ENCODE results near the gene SPRR2G. TPM values are rescaled to one million over a fixed set of nuclear protein-coding genes. Genes with fewer than 3 reads are reported as not detected.

SPRR2G gene
- total and polyA plus RNA-seq, 2 experiments from 2014 or later, result not detected

DNA sequence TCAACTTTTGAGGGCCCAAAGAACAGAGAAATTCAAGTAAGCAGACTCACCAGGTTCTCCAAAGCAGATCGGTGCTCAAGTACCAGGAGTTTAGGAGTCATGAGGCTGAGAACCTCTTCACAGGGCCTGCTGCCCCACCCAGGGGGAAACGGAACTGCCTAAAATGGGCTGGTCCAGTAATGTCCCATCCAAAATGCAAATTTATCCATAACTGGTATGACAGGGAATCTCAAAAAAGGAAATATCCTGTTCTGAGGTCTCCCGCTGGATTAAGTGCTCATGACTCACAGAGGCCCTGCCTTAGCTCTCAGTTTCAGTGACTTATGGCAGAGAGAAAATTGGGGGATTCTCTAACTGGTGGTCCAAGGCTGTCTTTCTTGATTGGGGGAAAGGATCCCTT lies 9.3 kb downstream of the SPRR2G start:
- Histone ChIP-seq H3K4me3 (no peak overlapping the region), H3K4me2 (no peak overlapping the region), H3K9me2 (ENCODE audit: insufficient read depth) (peaks cover 7% of the 10 kb centered on the region; the same call in 1 of the 2 replicates), H2AFZ (no peak overlapping the region), H3K36me3 (ENCODE audit: insufficient read depth) (no peaks in the 10 kb centered on the region), H3K4me1 (ENCODE audit: insufficient read depth) (no peaks in the 10 kb centered on the region; the same call in 1 of the 2 replicates), H3F3A (replicated peaks; ENCODE audit: low read depth) (no peaks in the 10 kb centered on the region), H3K79me2 (replicated peaks; ENCODE audit: insufficient read depth) (no peaks in the 10 kb centered on the region), H3K27ac (ENCODE audit: low read depth) (no peak overlapping the region), H3K27me3 (ENCODE audit: insufficient read depth) (no peaks in the 10 kb centered on the region), H4K20me1 (replicated peaks; ENCODE audit: insufficient read depth) (no peaks in the 10 kb centered on the region)
- Mint-ChIP-seq H3K4me3 (no peak overlapping the region), H3K36me3 (ENCODE audit: low read depth) (no peaks in the 10 kb centered on the region; the same call in 1 of the 3 replicates), H3K27ac (no peak overlapping the region), H3K9me3 (no peaks in the 10 kb centered on the region), H3K4me1 (peaks cover 17% of the 10 kb centered on the region), H3K27me3 (ENCODE audit: insufficient read depth, low read depth, poor library complexity) (peaks cover 9% of the 10 kb centered on the region)
- DNase-seq (ENCODE audit: low spot score), result no peak
- TF ChIP-seq STAT1 (IDR thresholded peaks at IDR 0.05; ENCODE audit: unreplicated experiment), result no peak
- no peak for TF ChIP-seq JUNB (IDR thresholded peaks at IDR 0.05; ENCODE audit: unreplicated experiment)
- TF ChIP-seq CREB1 (CRISPR knock-in tag; IDR thresholded peaks at IDR 0.05; ENCODE audit: low read depth), result no peak
- TF ChIP-seq, protein P1, sequence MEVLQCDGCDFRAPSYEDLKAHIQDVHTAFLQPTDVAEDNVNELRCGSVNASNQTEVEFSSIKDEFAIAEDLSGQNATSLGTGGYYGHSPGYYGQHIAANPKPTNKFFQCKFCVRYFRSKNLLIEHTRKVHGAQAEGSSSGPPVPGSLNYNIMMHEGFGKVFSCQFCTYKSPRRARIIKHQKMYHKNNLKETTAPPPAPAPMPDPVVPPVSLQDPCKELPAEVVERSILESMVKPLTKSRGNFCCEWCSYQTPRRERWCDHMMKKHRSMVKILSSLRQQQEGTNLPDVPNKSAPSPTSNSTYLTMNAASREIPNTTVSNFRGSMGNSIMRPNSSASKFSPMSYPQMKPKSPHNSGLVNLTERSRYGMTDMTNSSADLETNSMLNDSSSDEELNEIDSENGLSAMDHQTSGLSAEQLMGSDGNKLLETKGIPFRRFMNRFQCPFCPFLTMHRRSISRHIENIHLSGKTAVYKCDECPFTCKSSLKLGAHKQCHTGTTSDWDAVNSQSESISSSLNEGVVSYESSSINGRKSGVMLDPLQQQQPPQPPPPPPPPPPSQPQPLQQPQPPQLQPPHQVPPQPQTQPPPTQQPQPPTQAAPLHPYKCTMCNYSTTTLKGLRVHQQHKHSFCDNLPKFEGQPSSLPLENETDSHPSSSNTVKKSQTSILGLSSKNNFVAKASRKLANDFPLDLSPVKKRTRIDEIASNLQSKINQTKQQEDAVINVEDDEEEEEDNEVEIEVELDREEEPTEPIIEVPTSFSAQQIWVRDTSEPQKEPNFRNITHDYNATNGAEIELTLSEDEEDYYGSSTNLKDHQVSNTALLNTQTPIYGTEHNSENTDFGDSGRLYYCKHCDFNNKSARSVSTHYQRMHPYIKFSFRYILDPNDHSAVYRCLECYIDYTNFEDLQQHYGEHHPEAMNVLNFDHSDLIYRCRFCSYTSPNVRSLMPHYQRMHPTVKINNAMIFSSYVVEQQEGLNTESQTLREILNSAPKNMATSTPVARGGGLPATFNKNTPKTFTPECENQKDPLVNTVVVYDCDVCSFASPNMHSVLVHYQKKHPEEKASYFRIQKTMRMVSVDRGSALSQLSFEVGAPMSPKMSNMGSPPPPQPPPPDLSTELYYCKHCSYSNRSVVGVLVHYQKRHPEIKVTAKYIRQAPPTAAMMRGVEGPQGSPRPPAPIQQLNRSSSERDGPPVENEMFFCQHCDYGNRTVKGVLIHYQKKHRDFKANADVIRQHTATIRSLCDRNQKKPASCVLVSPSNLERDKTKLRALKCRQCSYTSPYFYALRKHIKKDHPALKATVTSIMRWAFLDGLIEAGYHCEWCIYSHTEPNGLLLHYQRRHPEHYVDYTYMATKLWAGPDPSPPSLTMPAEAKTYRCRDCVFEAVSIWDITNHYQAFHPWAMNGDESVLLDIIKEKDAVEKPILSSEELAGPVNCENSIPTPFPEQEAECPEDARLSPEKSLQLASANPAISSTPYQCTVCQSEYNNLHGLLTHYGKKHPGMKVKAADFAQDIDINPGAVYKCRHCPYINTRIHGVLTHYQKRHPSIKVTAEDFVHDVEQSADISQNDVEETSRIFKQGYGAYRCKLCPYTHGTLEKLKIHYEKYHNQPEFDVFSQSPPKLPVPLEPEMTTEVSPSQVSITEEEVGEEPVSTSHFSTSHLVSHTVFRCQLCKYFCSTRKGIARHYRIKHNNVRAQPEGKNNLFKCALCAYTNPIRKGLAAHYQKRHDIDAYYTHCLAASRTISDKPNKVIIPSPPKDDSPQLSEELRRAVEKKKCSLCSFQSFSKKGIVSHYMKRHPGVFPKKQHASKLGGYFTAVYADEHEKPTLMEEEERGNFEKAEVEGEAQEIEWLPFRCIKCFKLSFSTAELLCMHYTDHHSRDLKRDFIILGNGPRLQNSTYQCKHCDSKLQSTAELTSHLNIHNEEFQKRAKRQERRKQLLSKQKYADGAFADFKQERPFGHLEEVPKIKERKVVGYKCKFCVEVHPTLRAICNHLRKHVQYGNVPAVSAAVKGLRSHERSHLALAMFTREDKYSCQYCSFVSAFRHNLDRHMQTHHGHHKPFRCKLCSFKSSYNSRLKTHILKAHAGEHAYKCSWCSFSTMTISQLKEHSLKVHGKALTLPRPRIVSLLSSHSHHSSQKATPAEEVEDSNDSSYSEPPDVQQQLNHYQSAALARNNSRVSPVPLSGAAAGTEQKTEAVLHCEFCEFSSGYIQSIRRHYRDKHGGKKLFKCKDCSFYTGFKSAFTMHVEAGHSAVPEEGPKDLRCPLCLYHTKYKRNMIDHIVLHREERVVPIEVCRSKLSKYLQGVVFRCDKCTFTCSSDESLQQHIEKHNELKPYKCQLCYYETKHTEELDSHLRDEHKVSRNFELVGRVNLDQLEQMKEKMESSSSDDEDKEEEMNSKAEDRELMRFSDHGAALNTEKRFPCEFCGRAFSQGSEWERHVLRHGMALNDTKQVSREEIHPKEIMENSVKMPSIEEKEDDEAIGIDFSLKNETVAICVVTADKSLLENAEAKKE (CRISPR knock-in tag; IDR thresholded peaks at IDR 0.05), result no peak
- no peak for TF ChIP-seq ZNF331 (CRISPR knock-in tag; IDR thresholded peaks at IDR 0.05; ENCODE audit: low read depth)
- TF ChIP-seq EZH2phosphoT487 (IDR thresholded peaks at IDR 0.05; ENCODE audit: unreplicated experiment), result no peak
- no peak for TF ChIP-seq ZNF114 (CRISPR knock-in tag; IDR thresholded peaks at IDR 0.05)
- TF ChIP-seq, protein P2, sequence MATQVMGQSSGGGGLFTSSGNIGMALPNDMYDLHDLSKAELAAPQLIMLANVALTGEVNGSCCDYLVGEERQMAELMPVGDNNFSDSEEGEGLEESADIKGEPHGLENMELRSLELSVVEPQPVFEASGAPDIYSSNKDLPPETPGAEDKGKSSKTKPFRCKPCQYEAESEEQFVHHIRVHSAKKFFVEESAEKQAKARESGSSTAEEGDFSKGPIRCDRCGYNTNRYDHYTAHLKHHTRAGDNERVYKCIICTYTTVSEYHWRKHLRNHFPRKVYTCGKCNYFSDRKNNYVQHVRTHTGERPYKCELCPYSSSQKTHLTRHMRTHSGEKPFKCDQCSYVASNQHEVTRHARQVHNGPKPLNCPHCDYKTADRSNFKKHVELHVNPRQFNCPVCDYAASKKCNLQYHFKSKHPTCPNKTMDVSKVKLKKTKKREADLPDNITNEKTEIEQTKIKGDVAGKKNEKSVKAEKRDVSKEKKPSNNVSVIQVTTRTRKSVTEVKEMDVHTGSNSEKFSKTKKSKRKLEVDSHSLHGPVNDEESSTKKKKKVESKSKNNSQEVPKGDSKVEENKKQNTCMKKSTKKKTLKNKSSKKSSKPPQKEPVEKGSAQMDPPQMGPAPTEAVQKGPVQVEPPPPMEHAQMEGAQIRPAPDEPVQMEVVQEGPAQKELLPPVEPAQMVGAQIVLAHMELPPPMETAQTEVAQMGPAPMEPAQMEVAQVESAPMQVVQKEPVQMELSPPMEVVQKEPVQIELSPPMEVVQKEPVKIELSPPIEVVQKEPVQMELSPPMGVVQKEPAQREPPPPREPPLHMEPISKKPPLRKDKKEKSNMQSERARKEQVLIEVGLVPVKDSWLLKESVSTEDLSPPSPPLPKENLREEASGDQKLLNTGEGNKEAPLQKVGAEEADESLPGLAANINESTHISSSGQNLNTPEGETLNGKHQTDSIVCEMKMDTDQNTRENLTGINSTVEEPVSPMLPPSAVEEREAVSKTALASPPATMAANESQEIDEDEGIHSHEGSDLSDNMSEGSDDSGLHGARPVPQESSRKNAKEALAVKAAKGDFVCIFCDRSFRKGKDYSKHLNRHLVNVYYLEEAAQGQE (IDR thresholded peaks at IDR 0.05; ENCODE audit: unreplicated experiment), result no peak
- TF ChIP-seq ETS1 (IDR thresholded peaks at IDR 0.05), result no peak
- no peak for TF ChIP-seq POLR2AphosphoS5 (IDR thresholded peaks at IDR 0.05; ENCODE audit: low read depth)
- TF ChIP-seq EZH2 (IDR thresholded peaks at IDR 0.05; ENCODE audit: low read depth, unreplicated experiment), result no peak
- TF ChIP-seq, protein P3, sequence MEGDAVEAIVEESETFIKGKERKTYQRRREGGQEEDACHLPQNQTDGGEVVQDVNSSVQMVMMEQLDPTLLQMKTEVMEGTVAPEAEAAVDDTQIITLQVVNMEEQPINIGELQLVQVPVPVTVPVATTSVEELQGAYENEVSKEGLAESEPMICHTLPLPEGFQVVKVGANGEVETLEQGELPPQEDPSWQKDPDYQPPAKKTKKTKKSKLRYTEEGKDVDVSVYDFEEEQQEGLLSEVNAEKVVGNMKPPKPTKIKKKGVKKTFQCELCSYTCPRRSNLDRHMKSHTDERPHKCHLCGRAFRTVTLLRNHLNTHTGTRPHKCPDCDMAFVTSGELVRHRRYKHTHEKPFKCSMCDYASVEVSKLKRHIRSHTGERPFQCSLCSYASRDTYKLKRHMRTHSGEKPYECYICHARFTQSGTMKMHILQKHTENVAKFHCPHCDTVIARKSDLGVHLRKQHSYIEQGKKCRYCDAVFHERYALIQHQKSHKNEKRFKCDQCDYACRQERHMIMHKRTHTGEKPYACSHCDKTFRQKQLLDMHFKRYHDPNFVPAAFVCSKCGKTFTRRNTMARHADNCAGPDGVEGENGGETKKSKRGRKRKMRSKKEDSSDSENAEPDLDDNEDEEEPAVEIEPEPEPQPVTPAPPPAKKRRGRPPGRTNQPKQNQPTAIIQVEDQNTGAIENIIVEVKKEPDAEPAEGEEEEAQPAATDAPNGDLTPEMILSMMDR (conservative IDR thresholded peaks at IDR 0.05; ENCODE audit: low read depth in 2 of 2), result no peak
- no peak for TF ChIP-seq NANOG (IDR thresholded peaks at IDR 0.05; ENCODE audit: borderline replicate concordance)
- no peak for ATAC-seq
